Measurements from ENCODE around the gene AK5.

AK5 gene

DNA sequence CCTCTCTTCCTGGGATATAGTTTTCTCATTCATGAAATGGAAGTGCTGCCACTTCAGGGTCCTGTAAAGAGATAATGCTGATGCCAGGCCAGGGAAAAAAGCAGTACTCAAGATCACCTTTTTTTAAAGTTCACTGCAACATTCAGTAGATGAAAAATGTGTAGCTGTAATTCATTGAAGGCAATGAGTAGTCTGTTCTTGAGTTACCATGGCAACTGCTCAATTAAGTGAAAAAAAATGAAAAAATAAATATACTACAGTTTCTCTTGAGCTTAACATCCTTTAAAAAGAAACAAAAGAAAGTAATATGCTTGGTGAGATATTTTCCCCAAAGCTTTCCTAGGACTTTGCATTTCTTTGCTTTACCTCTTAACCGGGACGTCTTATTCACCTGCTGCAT is 183.3 kb downstream of the AK5 start:
- Histone ChIP-seq H3K36me3 (ENCODE audit: control insufficient read depth, insufficient read depth, low read length) (no peaks in the 10 kb centered on the region), H3K79me2 (no peaks in the 10 kb centered on the region), H3K4me3 (ENCODE audit: low read depth, low read length) (no peak overlapping the region), H3K4me1 (no peaks in the 10 kb centered on the region), H3K27ac (no peak overlapping the region), H2AFZ (no peak overlapping the region), H3K4me2 (ENCODE audit: low read length) (no peak overlapping the region), H3K9me3 (ENCODE audit: control insufficient read depth, low read length) (no peaks in the 10 kb centered on the region), H3K9ac (no peak overlapping the region), H3K27me3 (ENCODE audit: control insufficient read depth, insufficient read depth, low read length) (no peaks in the 10 kb centered on the region)
- TF ChIP-seq, protein P1, sequence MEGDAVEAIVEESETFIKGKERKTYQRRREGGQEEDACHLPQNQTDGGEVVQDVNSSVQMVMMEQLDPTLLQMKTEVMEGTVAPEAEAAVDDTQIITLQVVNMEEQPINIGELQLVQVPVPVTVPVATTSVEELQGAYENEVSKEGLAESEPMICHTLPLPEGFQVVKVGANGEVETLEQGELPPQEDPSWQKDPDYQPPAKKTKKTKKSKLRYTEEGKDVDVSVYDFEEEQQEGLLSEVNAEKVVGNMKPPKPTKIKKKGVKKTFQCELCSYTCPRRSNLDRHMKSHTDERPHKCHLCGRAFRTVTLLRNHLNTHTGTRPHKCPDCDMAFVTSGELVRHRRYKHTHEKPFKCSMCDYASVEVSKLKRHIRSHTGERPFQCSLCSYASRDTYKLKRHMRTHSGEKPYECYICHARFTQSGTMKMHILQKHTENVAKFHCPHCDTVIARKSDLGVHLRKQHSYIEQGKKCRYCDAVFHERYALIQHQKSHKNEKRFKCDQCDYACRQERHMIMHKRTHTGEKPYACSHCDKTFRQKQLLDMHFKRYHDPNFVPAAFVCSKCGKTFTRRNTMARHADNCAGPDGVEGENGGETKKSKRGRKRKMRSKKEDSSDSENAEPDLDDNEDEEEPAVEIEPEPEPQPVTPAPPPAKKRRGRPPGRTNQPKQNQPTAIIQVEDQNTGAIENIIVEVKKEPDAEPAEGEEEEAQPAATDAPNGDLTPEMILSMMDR (IDR thresholded peaks at IDR 0.05): no peak

DNA sequence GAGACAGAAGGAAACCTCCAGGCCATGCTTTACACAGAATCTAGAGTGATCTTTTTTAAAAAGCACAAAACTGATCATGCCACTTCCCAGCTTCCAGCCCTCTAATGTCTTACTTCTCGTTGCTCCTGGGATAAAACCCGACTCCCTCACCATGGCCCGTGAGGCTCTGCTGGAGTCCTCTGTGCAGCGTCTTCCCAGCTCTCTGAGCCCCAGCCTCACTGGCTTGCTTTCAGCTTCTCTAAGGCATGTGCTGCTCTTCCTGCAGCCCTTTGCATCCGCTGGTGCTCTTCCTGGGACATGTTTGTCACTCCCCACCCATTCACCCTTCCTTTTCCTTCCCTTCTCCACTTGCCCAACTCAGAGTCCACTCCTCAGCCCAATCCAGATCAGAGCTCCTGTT is 184.1 kb downstream of the AK5 start:
- Histone ChIP-seq H3K9ac (no peak overlapping the region), H3K79me2 (no peaks in the 10 kb centered on the region), H3K9me3 (ENCODE audit: control insufficient read depth, low read length) (no peaks in the 10 kb centered on the region), H3K36me3 (ENCODE audit: control insufficient read depth, insufficient read depth, low read length) (no peaks in the 10 kb centered on the region), H3K27me3 (ENCODE audit: control insufficient read depth, insufficient read depth, low read length) (no peaks in the 10 kb centered on the region), H3K27ac (no peak overlapping the region), H3K4me2 (ENCODE audit: low read length) (no peak overlapping the region), H3K4me3 (ENCODE audit: low read depth, low read length) (no peak overlapping the region), H3K4me1 (no peaks in the 10 kb centered on the region), H2AFZ (no peak overlapping the region)
- TF ChIP-seq, protein P1 (IDR thresholded peaks at IDR 0.05): no peak

DNA sequence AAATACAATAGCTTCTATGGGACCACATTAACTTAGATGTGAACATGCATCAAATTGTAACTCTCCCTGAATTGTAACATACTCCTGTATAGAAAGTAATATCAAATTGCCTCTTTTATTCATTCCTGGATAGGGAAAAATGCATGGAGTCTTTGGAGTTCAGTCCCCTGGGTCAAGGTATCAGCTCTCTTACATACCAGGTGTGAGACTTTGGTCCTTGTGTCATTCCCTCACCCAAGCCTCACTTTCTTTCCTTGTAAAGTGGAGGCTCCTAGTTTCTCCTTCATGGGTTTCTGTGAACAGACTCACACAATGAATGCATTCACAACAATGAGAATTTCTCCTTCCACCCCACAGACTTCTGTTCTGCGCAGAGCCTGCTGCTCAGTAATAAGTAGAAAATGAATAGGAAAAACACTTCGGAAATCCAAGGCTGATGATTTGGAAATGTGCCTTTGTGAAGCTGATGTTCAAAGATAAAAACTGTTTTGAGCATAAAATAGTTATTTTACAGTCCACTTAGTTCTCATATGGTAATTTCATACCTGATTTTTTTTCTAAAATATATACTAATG is 185.3 kb downstream of the AK5 start:
- Histone ChIP-seq H3K9me3 (ENCODE audit: control insufficient read depth, low read length) (no peaks in the 10 kb centered on the region), H3K27ac (no peak overlapping the region), H3K27me3 (ENCODE audit: control insufficient read depth, insufficient read depth, low read length) (no peaks in the 10 kb centered on the region), H3K4me2 (ENCODE audit: low read length) (no peak overlapping the region), H3K4me3 (ENCODE audit: low read depth, low read length) (no peak overlapping the region), H3K9ac (no peak overlapping the region), H3K4me1 (no peaks in the 10 kb centered on the region), H3K36me3 (ENCODE audit: control insufficient read depth, insufficient read depth, low read length) (no peaks in the 10 kb centered on the region), H2AFZ (no peak overlapping the region), H3K79me2 (no peaks in the 10 kb centered on the region)
- TF ChIP-seq, protein P1 (IDR thresholded peaks at IDR 0.05): no peak

DNA sequence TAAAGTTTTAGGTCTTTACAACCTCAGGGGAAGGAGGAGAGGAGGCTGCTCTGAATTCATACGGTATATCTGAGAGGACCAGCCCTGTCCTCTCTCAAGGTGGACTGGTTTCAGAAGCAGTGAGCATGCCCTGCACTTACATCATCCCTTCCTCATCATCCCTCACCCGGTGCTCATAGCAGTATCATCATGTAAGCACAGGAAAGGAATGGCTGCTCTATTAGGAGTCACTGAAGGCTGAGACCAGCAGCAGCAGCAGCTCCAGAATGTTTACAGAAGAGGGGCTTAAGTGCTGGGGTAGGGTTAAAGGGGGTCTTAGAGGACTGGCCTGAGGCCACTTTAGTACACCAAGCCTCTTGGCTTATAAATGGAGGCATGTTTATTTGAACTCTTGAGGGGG is 185.9 kb downstream of the AK5 start:
- Histone ChIP-seq H3K27ac (no peak overlapping the region), H3K27me3 (ENCODE audit: control insufficient read depth, insufficient read depth, low read length) (no peaks in the 10 kb centered on the region), H2AFZ (no peak overlapping the region), H3K9ac (no peak overlapping the region), H3K9me3 (ENCODE audit: control insufficient read depth, low read length) (no peaks in the 10 kb centered on the region), H3K79me2 (no peaks in the 10 kb centered on the region), H3K36me3 (ENCODE audit: control insufficient read depth, insufficient read depth, low read length) (no peaks in the 10 kb centered on the region), H3K4me1 (no peaks in the 10 kb centered on the region), H3K4me2 (ENCODE audit: low read length) (no peak overlapping the region), H3K4me3 (ENCODE audit: low read depth, low read length) (no peak overlapping the region)
- TF ChIP-seq, protein P1 (IDR thresholded peaks at IDR 0.05): no peak

DNA sequence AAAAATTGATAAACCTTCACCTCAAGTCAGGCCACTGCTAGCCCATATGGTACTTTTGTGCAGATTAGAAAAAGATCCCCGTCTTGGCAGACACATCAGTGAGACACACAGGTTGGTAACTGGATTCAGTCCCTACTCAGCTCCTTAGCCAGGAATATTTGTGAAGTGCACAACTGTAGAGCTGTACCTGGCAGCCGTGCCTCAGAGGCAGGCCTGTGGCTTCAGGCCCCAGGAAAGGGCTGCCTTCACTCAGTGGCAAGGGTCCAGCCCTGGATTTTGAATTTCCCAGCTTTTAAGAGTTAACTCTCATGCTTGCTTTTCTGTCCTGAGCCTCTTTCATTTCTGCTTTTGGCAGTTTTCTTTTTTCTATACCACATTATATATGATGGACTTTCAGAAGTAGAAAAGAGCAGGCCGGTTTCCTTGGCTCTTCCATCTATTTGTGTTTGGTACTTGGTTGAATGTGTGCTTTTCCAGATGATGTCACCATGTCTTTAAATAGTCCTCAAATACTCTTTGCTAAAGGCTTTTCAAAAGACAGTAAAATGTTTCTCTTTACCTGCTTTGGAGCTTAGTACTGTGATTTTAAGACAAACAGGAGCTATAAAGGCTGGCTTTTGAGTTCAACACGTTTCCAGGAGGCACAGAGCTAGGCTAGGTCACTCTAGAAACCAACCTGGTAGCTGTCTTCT is 186.6 kb downstream of the AK5 start:
- Histone ChIP-seq H3K4me1 (no peaks in the 10 kb centered on the region), H3K79me2 (no peaks in the 10 kb centered on the region), H3K27me3 (ENCODE audit: control insufficient read depth, insufficient read depth, low read length) (no peaks in the 10 kb centered on the region), H3K4me2 (ENCODE audit: low read length) (no peak overlapping the region), H3K9ac (no peak overlapping the region), H3K27ac (no peak overlapping the region), H2AFZ (no peak overlapping the region), H3K36me3 (ENCODE audit: control insufficient read depth, insufficient read depth, low read length) (no peaks in the 10 kb centered on the region), H3K9me3 (ENCODE audit: control insufficient read depth, low read length) (no peaks in the 10 kb centered on the region), H3K4me3 (ENCODE audit: low read depth, low read length) (no peak overlapping the region)
- TF ChIP-seq, protein P1 (IDR thresholded peaks at IDR 0.05): no peak
